Skeletal muscle satellite cell (primary cell): ENCODE results near the gene STH.

ENCODE experiments used
- H3K27me3 ChIP-seq: 2 replicates; pipeline ENCODE4 v1.7.0; 2013; ENCODE audit warnings: low read length; ENCODE audit not compliant: control insufficient read depth, insufficient read depth
- H3K36me3 ChIP-seq: 2 replicates; pipeline ENCODE4 v1.7.0; 2013; ENCODE audit warnings: mild to moderate bottlenecking, control low read depth, low read length; ENCODE audit not compliant: insufficient read depth
- H3K4me1 ChIP-seq: 2 replicates; pipeline ENCODE4 v1.7.0; 2013; ENCODE audit warnings: low read length; ENCODE audit not compliant: control insufficient read depth, insufficient read depth
- H3K4me2 ChIP-seq: 2 replicates; pipeline ENCODE4 v1.7.0; 2013; ENCODE audit warnings: mild to moderate bottlenecking, low read length
- H3K4me3 ChIP-seq: 2 replicates; pipeline ENCODE4 v1.7.0; 2013; ENCODE audit warnings: low read length
- H3K9ac ChIP-seq: 2 replicates; pipeline ENCODE4 v1.7.0; 2013; ENCODE audit warnings: mild to moderate bottlenecking, low read depth, low read length, moderate library complexity
- H3K9me3 ChIP-seq: replicated peaks from 2 replicates; pipeline ENCODE4 v1.7.0; 2013; ENCODE audit warnings: mild to moderate bottlenecking, control low read depth, low read length

Gene STH

GRCh38 chr17:45958307-45958706, 40.7 kb upstream of the STH start:
- Histone ChIP-seq H3K36me3 (no peaks in the 10 kb centered on the region), H3K9me3 (no peaks in the 10 kb centered on the region), H3K4me2 (no peak overlapping the region), H3K9ac (no peak overlapping the region), H3K27me3 (peaks cover 37% of the 10 kb centered on the region), H3K4me1 (no peaks in the 10 kb centered on the region), H3K4me3 (no peak overlapping the region)

- peaks cover 35% of the 10 kb centered on the region for H3K27me3 ChIP-seq
- no peaks in the 10 kb centered on the region for H3K9me3 ChIP-seq
- H3K9ac ChIP-seq = no peak overlapping the region
- no peaks in the 10 kb centered on the region for H3K36me3 ChIP-seq
- no peaks in the 10 kb centered on the region for H3K4me1 ChIP-seq
- no peak overlapping the region for H3K4me2 ChIP-seq
- no peak overlapping the region for H3K4me3 ChIP-seq
Measured at GRCh38 chr17:45958994-45959665, 39.9 kb upstream of the STH start.

GRCh38 chr17:45960311-45960710, 38.7 kb upstream of the STH start:
- Histone ChIP-seq H3K27me3 (peaks cover 34% of the 10 kb centered on the region), H3K4me2 (no peak overlapping the region), H3K9ac (no peak overlapping the region), H3K4me3 (no peak overlapping the region), H3K36me3 (no peaks in the 10 kb centered on the region), H3K9me3 (no peaks in the 10 kb centered on the region), H3K4me1 (no peaks in the 10 kb centered on the region)

GRCh38 chr17:45961206-45961605, 37.8 kb upstream of the STH start:
- H3K36me3 ChIP-seq = no peaks in the 10 kb centered on the region
- peaks cover 38% of the 10 kb centered on the region for H3K27me3 ChIP-seq
- H3K4me2 ChIP-seq = no peak overlapping the region
- H3K4me3 ChIP-seq = no peak overlapping the region
- no peaks in the 10 kb centered on the region for H3K4me1 ChIP-seq
- no peak overlapping the region for H3K9ac ChIP-seq
- H3K9me3 ChIP-seq = no peaks in the 10 kb centered on the region

GRCh38 chr17:45962221-45962972, 36.7 kb upstream of the STH start:
- H3K4me2 ChIP-seq = no peak overlapping the region
- H3K4me1 ChIP-seq = no peaks in the 10 kb centered on the region
- no peak overlapping the region for H3K9ac ChIP-seq
- H3K27me3 ChIP-seq = peaks cover 49% of the 10 kb centered on the region
- H3K9me3 ChIP-seq = no peaks in the 10 kb centered on the region
- H3K36me3 ChIP-seq = no peaks in the 10 kb centered on the region
- no peak overlapping the region for H3K4me3 ChIP-seq

- Histone ChIP-seq H3K9ac (no peak overlapping the region), H3K9me3 (no peaks in the 10 kb centered on the region), H3K4me3 (no peak overlapping the region), H3K4me2 (no peak overlapping the region), H3K36me3 (no peaks in the 10 kb centered on the region), H3K27me3 (peaks cover 51% of the 10 kb centered on the region), H3K4me1 (no peaks in the 10 kb centered on the region)
Measured at GRCh38 chr17:45963283-45963682, 35.8 kb upstream of the STH start.

- Histone ChIP-seq H3K4me2 (no peak overlapping the region), H3K9ac (no peak overlapping the region)
Measured at GRCh38 chr17:45963889-45964288, 35.2 kb upstream of the STH start.

GRCh38 chr17:45964634-45965033, 34.4 kb upstream of the STH start:
- H3K4me3 ChIP-seq = no peak overlapping the region
- no peaks in the 10 kb centered on the region for H3K9me3 ChIP-seq
- no peaks in the 10 kb centered on the region for H3K4me1 ChIP-seq
- H3K27me3 ChIP-seq = peaks cover 55% of the 10 kb centered on the region
- H3K4me2 ChIP-seq = no peak overlapping the region
- H3K36me3 ChIP-seq = no peaks in the 10 kb centered on the region
- H3K9ac ChIP-seq = no peak overlapping the region

More at GRCh38 chr17:45963889-45964288, 35.2 kb upstream of the STH start:
- H3K36me3 ChIP-seq = no peaks in the 10 kb centered on the region
- H3K9me3 ChIP-seq = no peaks in the 10 kb centered on the region
- no peaks in the 10 kb centered on the region for H3K4me1 ChIP-seq
- H3K4me3 ChIP-seq = no peak overlapping the region
- H3K27me3 ChIP-seq = peaks cover 57% of the 10 kb centered on the region

GRCh38 chr17:45965812-45966211, 33.2 kb upstream of the STH start:
- H3K27me3 ChIP-seq = peaks cover 48% of the 10 kb centered on the region
- H3K4me2 ChIP-seq = no peak overlapping the region
- H3K9me3 ChIP-seq = no peaks in the 10 kb centered on the region
- no peaks in the 10 kb centered on the region for H3K36me3 ChIP-seq
- no peak overlapping the region for H3K4me3 ChIP-seq
- no peak overlapping the region for H3K9ac ChIP-seq
- H3K4me1 ChIP-seq = no peaks in the 10 kb centered on the region

- H3K36me3 ChIP-seq = no peaks in the 10 kb centered on the region
- no peak overlapping the region for H3K9ac ChIP-seq
- no peak overlapping the region for H3K4me2 ChIP-seq
- H3K27me3 ChIP-seq = peaks cover 54% of the 10 kb centered on the region
- no peaks in the 10 kb centered on the region for H3K9me3 ChIP-seq
- H3K4me3 ChIP-seq = no peak overlapping the region
- H3K4me1 ChIP-seq = no peaks in the 10 kb centered on the region
Measured at GRCh38 chr17:45966606-45967280, 32.3 kb upstream of the STH start.

- Histone ChIP-seq H3K9me3 (no peaks in the 10 kb centered on the region), H3K4me3 (no peak overlapping the region), H3K4me1 (no peaks in the 10 kb centered on the region), H3K9ac (no peak overlapping the region), H3K27me3 (peaks cover 61% of the 10 kb centered on the region), H3K36me3 (no peaks in the 10 kb centered on the region), H3K4me2 (no peak overlapping the region)
Measured at GRCh38 chr17:45967378-45967777, 31.7 kb upstream of the STH start.
